Epithelial cell of proximal tubule (primary cell): ENCODE data around the gene KRTAP5-7. TPM values are rescaled to one million over a fixed set of nuclear protein-coding genes. Genes with fewer than 3 reads are reported as not detected.

Experiments used
- DNase-seq: peaks from one replicate; pipeline ENCODE4 v3.0.0-alpha.2; 2011; ENCODE audit warnings: low read depth
- H3K4me3 ChIP-seq: 2 replicates; pipeline ENCODE4 v1.5.1; 2011; ENCODE audit warnings: low read depth, mild to moderate bottlenecking, low read length
- total RNA-seq: library from RNA; depleted of rRNA; stranded (reverse); fragments of >200 nt; gene quantifications from 2 replicates; pipeline ENCODE4 v1.2.3, GENCODE V29; 2015
- TF ChIP-seq, protein P1 (sequence below): conservative IDR thresholded peaks from 2 replicates; pipeline ENCODE4 v1.5.1; 2012; ENCODE audit warnings: low read depth, mild to moderate bottlenecking, low read length

KRTAP5-7 gene
- total RNA-seq, 1 donor from 2014 or later: not detected

DNA sequence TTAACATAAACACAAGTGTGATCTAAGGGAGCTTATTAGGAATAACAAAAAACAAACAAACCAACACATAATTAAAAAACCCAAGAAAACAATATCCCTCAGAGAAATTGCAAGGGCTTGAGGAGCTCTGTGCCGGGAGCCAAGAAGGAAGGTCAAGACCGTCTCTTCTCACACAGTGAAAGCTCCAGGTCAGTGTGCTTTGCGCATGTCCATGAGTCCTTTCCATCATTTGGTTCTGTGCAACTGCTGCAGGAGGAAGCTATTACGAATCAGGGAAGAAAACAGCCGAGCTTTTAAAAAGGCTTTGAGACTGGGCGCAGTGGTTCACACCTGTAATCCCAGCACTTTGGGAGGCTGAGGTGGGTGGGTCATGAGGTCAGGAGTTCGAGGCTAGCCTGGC, 15.3 kb downstream of the KRTAP5-7 start:
- DNase-seq: no peak
- TF ChIP-seq, protein P1, sequence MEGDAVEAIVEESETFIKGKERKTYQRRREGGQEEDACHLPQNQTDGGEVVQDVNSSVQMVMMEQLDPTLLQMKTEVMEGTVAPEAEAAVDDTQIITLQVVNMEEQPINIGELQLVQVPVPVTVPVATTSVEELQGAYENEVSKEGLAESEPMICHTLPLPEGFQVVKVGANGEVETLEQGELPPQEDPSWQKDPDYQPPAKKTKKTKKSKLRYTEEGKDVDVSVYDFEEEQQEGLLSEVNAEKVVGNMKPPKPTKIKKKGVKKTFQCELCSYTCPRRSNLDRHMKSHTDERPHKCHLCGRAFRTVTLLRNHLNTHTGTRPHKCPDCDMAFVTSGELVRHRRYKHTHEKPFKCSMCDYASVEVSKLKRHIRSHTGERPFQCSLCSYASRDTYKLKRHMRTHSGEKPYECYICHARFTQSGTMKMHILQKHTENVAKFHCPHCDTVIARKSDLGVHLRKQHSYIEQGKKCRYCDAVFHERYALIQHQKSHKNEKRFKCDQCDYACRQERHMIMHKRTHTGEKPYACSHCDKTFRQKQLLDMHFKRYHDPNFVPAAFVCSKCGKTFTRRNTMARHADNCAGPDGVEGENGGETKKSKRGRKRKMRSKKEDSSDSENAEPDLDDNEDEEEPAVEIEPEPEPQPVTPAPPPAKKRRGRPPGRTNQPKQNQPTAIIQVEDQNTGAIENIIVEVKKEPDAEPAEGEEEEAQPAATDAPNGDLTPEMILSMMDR: no peak
- no peak overlapping the region for H3K4me3 ChIP-seq

DNA sequence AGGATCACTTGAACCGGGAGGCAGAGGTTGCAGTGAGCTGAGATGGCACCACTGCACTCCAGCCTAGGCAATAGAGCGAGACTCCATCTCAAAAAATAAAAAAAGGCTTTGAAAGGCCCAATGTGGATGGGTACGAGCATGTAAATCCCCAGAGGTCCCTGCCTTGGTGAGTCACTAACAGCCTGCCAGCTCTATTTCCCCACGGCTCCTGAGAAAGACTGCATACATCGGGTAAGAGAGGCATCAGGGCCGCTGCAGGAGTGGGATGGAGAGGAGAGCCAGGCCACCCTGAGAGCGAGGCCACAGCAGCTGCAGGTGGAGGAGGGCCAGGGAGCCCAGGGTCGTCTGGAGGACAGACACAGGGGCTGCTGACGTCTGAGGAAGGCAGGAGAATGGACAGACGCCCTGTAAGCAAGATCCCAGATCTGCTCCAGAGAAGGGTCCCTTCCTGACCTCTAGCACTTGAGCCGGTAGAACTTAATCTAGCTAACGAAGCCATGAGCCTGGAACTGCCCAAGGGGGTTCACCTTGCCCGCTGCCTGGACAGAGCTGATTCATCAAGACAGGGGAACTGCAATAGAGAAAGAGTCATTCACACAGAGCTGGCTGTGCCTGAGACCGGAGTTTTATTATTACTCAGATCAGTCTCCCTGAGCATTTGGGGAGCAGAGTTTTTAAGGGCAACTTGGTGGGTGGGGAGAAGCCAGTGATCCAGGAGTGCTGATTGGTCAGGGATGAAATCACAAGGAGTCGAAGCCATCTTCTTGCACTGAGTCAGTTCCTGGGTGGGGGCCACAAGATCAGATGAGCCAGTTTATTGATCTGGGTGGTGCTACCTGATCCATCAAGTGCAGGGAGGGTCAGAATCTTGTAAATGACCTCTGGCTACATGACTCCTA, 16.1 kb downstream of the KRTAP5-7 start:
- no peak for DNase-seq
- TF ChIP-seq, protein P1: no peak
- H3K4me3 ChIP-seq: no peak overlapping the region

DNA sequence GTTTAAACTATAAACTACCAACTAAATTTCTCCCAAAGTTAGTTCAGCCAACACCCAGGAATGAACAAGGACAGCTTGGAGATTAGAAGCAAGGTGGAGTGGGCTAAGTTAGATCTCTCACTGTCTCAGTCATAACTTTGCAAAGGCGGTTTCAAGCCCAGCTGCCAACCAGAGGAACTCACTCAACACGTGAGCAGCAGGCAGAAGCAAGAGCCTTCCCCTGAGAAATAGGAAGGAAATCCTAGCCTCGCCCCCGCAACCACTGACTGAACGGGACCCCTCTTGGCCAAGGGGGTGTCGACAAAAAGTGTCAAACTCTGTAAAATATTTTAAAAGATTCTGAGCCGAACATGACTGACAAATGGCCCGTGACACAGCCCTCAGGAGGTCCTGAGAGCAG, 16.8 kb downstream of the KRTAP5-7 start:
- H3K4me3 ChIP-seq: no peak overlapping the region
- no peak for DNase-seq
- TF ChIP-seq, protein P1: no peak

DNA sequence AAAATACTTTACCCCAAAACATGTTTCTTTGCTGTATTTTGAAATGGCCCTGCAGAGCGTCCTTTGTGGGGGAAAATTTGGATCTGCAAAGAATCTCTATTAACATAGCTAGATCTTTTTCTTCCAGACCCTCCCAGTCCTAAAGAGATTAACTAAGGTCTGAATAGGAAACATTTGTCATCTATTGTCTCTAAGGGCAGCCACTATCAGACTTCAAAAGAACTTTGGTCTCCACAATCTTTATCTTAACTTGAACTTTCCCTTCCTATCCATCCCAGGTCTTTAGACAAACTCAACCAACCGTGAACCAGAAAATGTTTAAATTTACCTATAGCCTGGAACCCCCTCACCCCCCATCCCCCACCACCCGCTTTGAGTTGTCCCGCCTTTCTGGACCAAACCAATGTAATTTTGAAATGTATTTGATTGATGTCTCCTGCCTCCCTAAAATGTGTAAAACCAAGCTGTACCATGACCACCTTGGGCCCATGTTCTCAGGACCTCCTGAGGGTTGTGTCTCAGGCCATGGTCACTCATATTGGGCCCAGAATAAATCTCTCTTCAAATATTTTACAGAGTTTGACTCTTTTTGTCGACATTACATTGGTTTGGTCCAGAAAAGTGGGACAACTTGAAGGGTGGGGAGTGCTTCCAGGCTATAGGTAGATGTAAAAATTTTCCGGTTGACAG, 17.6 kb downstream of the KRTAP5-7 start:
- DNase-seq: no peak
- H3K4me3 ChIP-seq: no peak overlapping the region
- TF ChIP-seq, protein P1: no peak

DNA sequence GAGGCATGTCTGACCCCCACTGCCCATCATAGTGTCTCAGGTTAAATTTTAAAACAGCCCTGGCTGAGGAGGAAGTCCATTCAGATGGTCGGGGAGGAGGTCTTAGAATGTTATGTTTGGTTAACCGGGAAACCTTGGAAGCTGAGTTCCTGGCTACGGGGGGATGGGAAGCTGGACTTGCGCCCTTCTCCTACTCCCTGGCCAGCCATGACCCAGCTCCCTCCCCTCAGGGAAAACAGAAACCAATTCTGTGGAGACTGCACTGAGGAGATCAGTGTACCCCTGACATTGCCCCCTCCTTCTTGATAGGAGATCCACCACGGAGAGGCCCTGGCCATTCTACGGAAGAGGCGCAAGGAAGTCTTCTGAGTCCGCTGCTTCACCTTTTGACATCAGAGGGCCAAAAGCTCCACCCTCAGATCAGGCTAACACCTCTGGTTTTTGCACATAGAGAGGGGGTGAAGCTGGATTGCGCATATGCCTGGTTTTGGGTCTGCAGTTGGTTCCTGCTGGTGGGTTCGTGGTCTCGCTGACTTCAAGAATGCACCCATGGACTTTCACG, 18.4 kb downstream of the KRTAP5-7 start:
- TF ChIP-seq, protein P1: no peak
- H3K4me3 ChIP-seq: no peak overlapping the region
- DNase-seq: no peak

DNA sequence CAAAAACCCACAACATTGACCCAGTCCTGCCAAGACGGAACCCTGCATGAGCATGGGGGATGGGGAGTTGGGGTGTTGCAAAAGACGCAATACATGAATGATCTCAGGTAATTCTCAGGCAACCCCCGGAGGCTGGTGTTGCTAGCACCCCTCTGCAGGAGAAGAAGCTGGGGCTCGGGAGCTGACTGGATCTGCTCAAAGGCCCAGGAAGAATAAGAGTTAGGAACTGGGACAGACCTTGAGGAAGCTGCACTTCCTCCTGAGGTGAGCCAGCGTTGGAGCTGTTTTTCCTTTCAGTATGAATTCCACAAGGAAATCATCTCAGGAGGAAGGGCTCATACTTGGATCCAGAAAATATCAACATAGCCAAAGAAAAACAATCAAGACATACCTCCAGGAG, 21.1 kb downstream of the KRTAP5-7 start, which contains the start of gene KRTAP5-9:
TSS of gene KRTAP5-9 (plus strand) at position 301 of the 400 bp plus-strand sequence. CDS start 238 bp downstream, outside the sequence.
- TF ChIP-seq, protein P1: no peak
- no peak for DNase-seq
- no peak within 1 kb of the TSS for H3K4me3 ChIP-seq
